Left ventricle myocardium inferior (tissue), 1 donor: ENCODE data around the gene ATL1. TPM values are rescaled to one million over a fixed set of nuclear protein-coding genes. Genes with fewer than 3 reads are reported as not detected.

Experiments
- DNase-seq: peaks from one replicate; pipeline ENCODE4 v3.0.0-alpha.2; 2020
- H3K27ac ChIP-seq: fragments of 200-600 bp; replicated peaks from 2 replicates; pipeline ENCODE4 v1.8.0; 2021
- H3K27me3 ChIP-seq: fragments of 200-600 bp; 2 replicates; pipeline ENCODE4 v1.8.0; 2021; ENCODE audit warnings: low read depth
- H3K36me3 ChIP-seq: fragments of 200-600 bp; 2 replicates; pipeline ENCODE4 v1.8.0; 2021
- H3K4me1 ChIP-seq: fragments of 200-600 bp; 2 replicates; pipeline ENCODE4 v1.8.0; 2021
- H3K4me3 ChIP-seq: fragments of 200-600 bp; 2 replicates; pipeline ENCODE4 v1.8.0; 2021; ENCODE audit warnings: mild to moderate bottlenecking, moderate library complexity
- H3K9me3 ChIP-seq: fragments of 200-600 bp; replicated peaks from 2 replicates; pipeline ENCODE4 v1.8.0; 2021
- intact Hi-C: fragments of 100-400 bp; cut with micrococcal nuclease; formaldehyde crosslinking; loops from one replicate; pipeline ENCODE4 v1.11.0; 2022
- total RNA-seq: library from RNA; stranded (reverse); fragmentation: NEBNext Ultra II Directional; extraction: Animal tissue kit (Norgen Biotek cat#: 25700); gene quantifications from one replicate; pipeline ENCODE4 v1.2.1, GENCODE V29; 2021
- TF ChIP-seq, protein P1 (sequence below): fragments of 200-600 bp; IDR thresholded peaks from 2 replicates; pipeline ENCODE4 v1.8.0; 2021; ENCODE audit warnings: antibody characterized with exemption, mild to moderate bottlenecking, borderline replicate concordance
- donor health status: DM: no; HTN: yes; CAD: no; lungs with severe emphysema.

Gene ATL1
- total RNA-seq, 1 donor from 2014 or later: 1.6 TPM

DNA sequence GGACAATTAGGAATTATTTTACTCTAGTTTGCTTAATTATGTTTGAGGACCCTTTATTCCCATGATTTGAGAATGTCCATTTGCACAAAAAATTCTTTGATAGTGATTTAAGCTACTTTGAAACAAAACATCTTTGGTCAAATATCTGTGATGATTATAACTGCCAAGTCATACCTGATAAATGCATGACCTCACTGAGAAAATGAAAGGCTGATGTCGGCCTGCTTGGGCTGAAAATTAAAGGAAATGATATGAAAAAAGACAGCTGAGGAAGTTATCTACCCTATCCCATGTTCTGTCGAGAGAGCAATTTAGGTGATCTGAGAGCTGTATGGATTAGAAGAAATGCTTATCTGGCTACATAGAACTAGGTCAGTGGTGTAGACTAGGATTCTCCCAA lies 43.6 kb downstream of the ATL1 start:
- TF ChIP-seq, protein P1, sequence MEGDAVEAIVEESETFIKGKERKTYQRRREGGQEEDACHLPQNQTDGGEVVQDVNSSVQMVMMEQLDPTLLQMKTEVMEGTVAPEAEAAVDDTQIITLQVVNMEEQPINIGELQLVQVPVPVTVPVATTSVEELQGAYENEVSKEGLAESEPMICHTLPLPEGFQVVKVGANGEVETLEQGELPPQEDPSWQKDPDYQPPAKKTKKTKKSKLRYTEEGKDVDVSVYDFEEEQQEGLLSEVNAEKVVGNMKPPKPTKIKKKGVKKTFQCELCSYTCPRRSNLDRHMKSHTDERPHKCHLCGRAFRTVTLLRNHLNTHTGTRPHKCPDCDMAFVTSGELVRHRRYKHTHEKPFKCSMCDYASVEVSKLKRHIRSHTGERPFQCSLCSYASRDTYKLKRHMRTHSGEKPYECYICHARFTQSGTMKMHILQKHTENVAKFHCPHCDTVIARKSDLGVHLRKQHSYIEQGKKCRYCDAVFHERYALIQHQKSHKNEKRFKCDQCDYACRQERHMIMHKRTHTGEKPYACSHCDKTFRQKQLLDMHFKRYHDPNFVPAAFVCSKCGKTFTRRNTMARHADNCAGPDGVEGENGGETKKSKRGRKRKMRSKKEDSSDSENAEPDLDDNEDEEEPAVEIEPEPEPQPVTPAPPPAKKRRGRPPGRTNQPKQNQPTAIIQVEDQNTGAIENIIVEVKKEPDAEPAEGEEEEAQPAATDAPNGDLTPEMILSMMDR: no peak
- Histone ChIP-seq H3K36me3 (no peaks in the 10 kb centered on the region), H3K4me1 (peaks cover 5% of the 10 kb centered on the region), H3K4me3 (no peak overlapping the region), H3K9me3 (peaks cover 4% of the 10 kb centered on the region), H3K27me3 (no peaks in the 10 kb centered on the region), H3K27ac (no peak overlapping the region)
- DNase-seq: no peak
- intact Hi-C loops: loop anchor here (10.0 kb wide), 1 partner anchor 171 kb away; no protein-coding TSS in a partner anchor

DNA sequence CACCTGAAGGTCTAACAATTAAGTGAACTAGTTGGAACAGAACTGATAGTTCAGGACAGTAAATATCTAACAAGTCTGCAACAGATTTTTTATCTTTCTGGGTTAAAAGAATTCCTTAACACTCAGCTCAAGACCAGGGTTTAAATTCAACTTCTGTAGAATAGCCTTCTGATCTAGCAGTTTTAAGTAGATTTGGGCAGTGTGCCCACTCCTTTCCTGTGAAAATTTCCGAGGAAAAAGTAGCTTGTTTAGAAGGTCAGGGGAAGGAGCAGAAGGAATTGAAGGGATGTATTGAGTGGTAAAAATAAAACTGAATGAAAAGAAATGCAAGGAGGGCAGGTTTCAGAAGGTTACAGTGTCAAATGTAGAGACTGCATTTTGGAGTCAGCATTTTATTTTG lies 45.8 kb downstream of the ATL1 start:
- no peak overlapping the region for H3K27ac ChIP-seq
- intact Hi-C loops: loop anchor here (10.0 kb wide), 1 partner anchor 169 kb away; no protein-coding TSS in a partner anchor
- TF ChIP-seq, protein P1: no peak
- no peak overlapping the region for H3K4me3 ChIP-seq
- peaks cover 4% of the 10 kb centered on the region for H3K9me3 ChIP-seq
- no peak for DNase-seq
- H3K4me1 ChIP-seq: no peaks in the 10 kb centered on the region
- no peaks in the 10 kb centered on the region for H3K27me3 ChIP-seq
- H3K36me3 ChIP-seq: no peaks in the 10 kb centered on the region

DNA sequence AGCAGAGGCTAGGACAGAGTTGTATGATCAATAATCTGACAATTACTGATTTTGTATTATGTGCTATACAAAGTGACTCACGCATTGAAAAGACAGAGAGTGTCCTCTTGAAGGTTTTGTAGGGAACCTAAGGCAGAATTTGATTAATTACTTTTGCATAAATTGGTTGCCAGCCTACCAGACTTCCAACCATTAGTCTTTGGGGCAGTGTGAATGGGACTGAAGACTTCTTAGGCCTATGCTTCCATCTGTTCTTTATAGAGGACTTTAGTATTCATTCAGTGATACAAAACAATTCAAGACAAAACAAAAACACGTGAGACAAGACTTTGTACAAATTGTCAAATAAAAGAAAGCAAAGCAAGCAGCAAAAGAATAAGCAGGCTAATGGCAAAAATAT lies 46.5 kb downstream of the ATL1 start:
- H3K9me3 ChIP-seq: peaks cover 4% of the 10 kb centered on the region
- intact Hi-C loops: loop anchor here (10.0 kb wide), 1 partner anchor 168 kb away; no protein-coding TSS in a partner anchor
- no peaks in the 10 kb centered on the region for H3K36me3 ChIP-seq
- no peak overlapping the region for H3K27ac ChIP-seq
- DNase-seq: no peak
- no peak overlapping the region for H3K4me3 ChIP-seq
- no peaks in the 10 kb centered on the region for H3K4me1 ChIP-seq
- no peaks in the 10 kb centered on the region for H3K27me3 ChIP-seq
- TF ChIP-seq, protein P1: no peak

DNA sequence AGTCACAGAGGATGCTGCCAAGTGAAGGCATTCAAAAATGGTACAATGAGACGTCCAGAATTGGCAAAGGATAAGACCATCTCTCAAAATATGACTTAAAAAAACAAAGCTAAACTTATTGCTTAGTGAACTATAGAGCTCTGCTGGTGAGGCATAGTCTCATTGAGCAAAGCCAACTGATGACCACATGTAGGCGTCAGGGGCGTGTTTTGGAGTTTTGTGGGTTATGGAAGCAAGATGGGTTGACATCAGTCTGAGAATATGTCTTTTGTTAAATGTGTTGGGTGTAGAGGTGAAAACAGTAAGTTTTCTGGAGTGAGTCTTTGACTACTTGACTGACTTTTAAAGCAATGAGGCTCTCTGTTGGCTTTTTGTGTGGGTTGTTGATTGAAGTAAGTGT lies 47.2 kb downstream of the ATL1 start:
- Histone ChIP-seq H3K27me3 (no peaks in the 10 kb centered on the region), H3K4me3 (no peak overlapping the region), H3K4me1 (no peaks in the 10 kb centered on the region), H3K9me3 (peaks cover 4% of the 10 kb centered on the region), H3K36me3 (no peaks in the 10 kb centered on the region), H3K27ac (no peak overlapping the region)
- intact Hi-C loops: loop anchor here (10.0 kb wide), 1 partner anchor 168 kb away; no protein-coding TSS in a partner anchor
- TF ChIP-seq, protein P1: no peak
- no peak for DNase-seq

DNA sequence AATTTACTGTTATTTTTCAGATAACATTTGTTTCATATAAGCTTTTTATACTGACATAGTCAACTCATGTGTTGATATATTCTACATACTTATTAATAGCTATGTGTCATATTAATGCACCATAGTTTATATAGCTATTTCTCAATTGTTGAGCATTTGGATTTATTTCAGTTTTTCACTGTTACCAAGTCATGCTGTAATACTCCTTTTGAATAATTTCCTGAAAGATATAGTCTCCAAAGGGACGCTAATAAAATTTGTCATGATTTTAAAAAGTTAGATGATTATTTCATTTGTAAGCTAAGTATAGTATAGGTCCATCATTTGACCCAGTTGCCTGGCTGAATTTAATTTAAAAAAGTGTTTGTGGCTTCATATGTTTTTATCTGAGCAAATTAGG lies 47.8 kb downstream of the ATL1 start:
- intact Hi-C loops: loop anchor here (10.0 kb wide), 1 partner anchor 167 kb away; no protein-coding TSS in a partner anchor
- no peak overlapping the region for H3K27ac ChIP-seq
- DNase-seq: no peak
- no peaks in the 10 kb centered on the region for H3K27me3 ChIP-seq
- no peaks in the 10 kb centered on the region for H3K36me3 ChIP-seq
- no peak overlapping the region for H3K4me3 ChIP-seq
- peaks cover 4% of the 10 kb centered on the region for H3K9me3 ChIP-seq
- TF ChIP-seq, protein P1: no peak
- no peaks in the 10 kb centered on the region for H3K4me1 ChIP-seq
